Hematopoietic multipotent progenitor cell (in vitro differentiated cells): Measurements from ENCODE around the gene ABHD12. TPM values are rescaled to one million over a fixed set of nuclear protein-coding genes. Genes with fewer than 3 reads are reported as not detected.
"Not testable (repeated sequence)": the region's sequence is repeated elsewhere in the genome, so short reads cannot be mapped to it uniquely, and the experiment has no call there.

Experiments
- DNase-seq, 3 donors: peaks; one replicate each; pipeline ENCODE4 v3.0.0-alpha.2; 2011 to 2015; ENCODE audit warnings: low read depth in 2 of 3, low spot score in 2 of 3
- total RNA-seq: library from RNA; depleted of rRNA; stranded (reverse); fragments of >200 nt; gene quantifications from one replicate; pipeline ENCODE4 v1.2.3, GENCODE V29; 2012

The ABHD12 gene
- total RNA-seq, 1 donor: 20.2 TPM

DNA sequence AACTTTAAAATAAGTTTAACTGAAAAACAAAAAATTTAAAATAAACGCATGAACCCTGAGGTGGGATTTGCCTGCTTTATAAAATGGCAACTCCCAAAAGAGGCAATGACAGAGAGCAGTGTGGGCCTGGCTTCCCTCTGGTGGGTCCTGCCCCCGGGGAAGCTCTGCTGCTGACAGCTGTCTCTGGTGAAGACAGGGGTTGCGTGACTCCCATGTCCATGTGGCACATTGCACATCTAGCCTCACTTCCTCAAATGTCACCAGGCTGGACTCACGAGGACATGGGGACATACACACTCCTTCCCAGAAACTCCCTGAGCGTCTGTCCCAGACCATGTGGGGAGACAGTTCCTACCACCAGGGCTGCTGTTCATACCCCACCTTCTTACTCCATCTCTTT lies 66.2 kb downstream of the ABHD12 start:
- DNase-seq: no peak

- DNase-seq: no peak
These were observed 67.0 kb downstream of the ABHD12 start for GRCh38 chr20:25323496-25324246.

DNA sequence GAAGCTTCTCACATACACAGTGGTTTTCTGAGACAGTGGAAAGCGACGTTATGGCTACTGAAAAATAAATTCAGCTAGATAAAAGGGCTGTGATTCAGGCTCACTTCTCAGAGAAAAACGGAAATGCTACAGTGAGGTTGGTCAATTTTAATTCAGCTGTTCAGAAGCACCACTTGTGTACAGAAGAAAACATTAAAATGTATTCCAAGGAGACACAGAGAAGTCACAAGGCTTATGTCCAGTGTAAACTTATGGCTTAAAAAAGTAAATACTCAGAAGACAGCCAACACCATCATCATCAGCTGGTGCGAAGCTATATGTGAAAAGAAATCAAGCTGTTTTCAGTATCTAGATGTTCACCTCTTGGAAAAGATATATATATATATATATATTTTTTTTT lies 68.6 kb downstream of the ABHD12 start:
- DNase-seq: no peak

- DNase-seq: no peak
These were observed 69.3 kb downstream of the ABHD12 start for GRCh38 chr20:25321262-25321831.

DNA sequence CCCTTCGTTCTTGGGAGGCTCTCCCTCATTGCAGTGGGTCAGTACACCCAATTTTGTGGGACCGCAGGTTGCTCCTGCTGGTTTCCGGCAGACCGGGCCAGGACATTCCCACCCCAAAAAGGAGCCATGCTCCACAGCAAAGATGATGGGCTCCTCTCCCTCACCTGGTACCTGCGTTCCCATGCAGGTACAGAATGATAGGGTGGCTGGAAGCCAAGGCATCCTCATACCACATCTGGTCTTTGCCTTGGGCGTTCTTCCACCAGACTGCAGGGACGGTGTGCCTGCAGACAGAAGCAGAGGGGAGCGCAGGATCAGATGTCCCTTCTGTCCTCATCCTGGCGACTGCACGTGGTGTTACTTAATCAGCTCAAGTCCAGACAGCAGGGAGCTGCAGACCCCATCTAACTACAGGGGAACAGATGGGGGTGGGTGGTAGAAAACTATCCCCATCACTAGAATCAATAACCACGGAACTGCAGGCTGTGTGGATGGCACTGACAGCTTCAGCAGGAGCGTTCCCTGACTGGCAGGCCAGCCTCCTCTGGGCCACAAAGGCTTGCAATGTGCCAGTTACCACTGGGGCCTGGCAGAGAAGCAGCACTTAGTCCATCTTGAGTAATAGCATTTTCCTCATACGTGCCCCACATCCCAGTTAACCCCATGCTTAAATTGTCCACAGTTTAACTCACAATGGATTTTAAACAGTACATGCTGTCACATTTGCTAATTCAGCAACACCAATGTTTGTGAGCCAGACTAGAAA lies 70.4 kb downstream of the ABHD12 start:
- no peak for DNase-seq

DNA sequence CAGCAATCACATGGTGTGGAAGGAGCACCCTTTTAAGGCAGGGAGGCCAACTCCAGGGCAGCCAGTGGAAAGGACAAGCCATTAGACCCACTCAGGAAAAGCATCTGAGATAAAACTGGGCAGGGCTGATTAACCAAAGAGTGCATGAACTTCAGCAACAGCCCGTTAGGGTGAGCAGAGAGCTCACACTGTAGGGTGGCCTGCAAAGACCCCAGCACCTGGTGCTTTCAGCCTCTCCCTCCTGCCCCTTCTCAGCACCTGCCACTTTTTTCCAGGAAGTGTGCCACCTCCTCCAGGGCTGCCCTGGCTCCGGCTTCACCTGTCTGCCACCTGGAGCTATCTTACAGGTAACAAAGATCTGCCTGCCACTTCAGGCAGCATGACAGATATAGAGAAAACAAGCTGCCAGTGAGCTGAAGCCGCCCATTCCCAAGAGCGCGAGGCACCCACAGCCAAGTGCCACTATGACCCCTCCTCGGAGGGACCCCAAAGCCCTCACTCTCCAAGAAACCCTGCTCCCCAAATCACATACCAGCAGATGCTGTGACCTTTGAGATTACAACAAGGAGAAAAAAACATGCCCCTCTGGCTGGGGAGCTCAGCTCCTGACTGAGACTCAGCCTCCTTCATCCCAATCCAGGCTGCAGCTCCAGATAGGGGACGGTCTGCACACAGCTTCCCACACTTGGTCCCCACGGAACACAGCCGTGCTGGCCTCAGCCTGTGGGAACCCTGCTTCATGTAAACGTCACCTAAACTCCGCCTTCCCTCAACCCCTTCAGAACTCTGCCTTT lies 71.2 kb downstream of the ABHD12 start:
- DNase-seq: no peak

GRCh38 chr20:25318471-25319240 lies 72.0 kb downstream of the ABHD12 start:
- DNase-seq: no peak

- DNase-seq: no peak
These were observed 73.1 kb downstream of the ABHD12 start for GRCh38 chr20:25317351-25318075.

DNA sequence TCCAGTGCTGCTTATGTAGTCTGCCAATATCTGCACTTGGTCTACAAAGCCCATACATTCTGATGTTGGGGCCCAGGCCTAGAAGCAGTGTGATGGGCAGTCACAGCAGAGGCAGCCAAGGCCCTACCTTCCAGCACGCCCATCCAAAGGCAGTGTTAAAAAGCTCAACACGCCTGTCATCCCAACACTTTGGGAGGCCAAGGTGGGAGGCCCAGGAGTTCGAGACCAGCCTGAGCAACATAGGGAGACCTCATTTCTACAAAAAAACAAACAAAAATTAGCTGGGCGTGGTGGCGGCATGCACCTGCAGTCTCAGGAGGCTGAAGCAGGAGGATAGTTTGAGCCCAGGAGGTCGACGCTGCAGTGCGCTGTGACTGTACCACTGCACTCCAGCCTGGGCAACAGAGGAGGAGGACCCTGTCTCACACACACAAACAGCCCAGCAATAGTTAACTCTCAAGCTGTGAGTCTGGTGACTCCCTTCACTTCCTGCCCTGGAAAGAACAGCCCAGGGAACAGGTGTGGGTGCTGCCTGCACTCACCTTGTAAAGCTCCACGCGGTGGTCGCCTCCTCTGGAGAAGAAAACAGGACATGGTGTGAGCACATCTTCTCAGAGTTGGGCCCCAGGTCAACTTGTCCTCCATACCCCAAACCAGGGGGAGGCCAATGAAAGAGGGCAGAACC lies 74.0 kb downstream of the ABHD12 start:
- no peak for DNase-seq

DNA sequence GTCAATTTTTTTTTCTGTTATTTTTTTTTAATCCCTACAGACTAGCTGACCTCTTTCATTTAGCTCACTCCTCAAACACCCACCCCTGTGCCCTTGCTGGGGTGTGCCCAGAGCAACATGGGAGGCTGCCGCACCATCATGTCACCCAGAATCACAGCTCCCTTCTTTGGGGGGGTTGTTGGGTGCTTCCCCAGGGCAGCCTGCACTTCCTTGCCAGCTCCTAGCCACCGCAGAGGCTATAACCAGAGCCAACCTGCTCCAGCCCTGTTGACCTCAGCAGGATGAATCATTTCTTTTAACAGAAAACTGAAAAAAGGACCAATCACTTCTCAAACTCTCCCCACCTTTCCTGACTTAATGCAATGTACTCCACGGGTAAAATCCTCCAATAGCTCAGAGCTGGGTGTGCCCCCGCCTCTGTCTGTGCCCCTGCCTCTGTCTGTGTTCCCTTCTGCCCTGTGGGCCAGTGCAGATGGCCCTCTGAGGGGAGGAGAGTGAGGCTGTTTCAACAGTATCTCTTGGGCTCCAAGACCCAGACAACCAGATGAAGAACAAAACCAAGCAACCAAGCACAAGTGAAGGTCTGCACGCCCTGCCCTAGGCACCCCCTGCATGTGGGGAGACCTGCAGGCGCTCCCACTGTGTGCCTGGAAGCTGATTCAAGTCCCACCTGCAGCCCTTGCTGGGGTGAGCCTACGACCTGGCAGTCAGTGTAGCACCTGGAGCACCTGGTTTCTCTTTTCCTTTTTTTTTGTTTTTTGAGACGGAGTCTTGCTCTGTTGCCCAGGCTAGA lies 75.0 kb downstream of the ABHD12 start:
- DNase-seq: no peak

- DNase-seq: no peak
These were observed 75.9 kb downstream of the ABHD12 start for GRCh38 chr20:25314497-25315417.

DNA sequence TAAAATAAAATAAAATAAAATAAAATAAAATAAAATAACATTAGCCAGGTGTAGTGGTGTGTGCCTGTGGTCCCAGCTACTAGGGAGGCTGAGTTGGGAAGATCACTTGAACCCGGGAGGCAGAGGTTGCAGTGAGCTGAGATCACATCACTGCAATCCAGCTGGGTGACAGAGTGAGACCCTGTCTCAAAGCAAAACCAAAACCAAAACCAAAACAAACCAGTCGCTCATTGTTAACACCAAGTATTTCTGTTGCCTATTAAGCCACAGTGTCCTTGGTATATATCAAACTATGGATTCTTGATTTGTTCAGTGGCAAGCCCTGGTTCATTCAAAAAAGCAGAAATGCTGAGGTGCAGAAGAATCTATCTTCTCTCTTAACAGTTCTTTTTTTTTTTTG lies 77.0 kb downstream of the ABHD12 start:
- no peak for DNase-seq

GRCh38 chr20:25312716-25313115 lies 77.9 kb downstream of the ABHD12 start:
- not testable (repeated sequence) for DNase-seq

DNA sequence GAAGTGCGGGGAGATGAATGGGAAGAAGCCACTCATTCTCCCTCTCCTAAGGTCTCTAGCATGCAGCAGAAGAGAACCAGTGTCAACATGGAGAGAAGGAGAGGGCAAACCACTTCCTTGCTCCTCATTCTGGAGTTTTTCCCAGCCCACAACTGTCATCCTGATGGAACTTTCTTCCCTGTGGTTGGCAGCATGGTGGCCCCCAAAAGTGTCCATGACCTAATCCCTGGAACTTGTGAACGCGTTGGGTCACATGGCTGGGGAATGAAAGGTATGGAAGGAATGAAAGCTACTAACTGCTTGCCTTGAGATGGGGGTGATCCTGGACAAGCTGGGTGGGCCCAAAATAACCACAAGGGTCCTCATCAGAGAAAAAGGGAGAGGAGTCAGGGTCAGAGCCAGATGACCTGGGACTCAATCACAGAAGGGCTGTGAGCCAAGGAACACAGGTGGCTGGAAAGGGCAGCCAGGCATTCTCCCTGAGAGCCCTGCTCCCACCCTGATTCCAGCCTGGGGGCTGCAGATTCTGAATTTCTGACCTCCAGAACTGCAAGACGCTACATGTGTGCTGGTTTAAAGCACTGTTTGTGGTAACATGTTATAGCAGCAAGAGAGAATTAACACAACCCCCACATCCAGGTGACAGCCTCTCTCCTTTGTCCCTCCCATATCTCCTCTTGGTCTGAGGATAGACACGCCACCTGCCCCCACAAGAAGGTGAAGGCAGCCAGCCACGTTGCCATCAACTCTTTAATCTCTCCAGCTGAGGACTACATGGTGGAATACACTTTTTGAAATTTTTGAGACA lies 79.5 kb downstream of the ABHD12 start:
- DNase-seq: no peak

- peak in 2 of 3 donors; percentile 61 to 74 for DNase-seq
These were observed 80.2 kb downstream of the ABHD12 start for GRCh38 chr20:25310268-25310920.
